Heart left ventricle (tissue), 13 donors: ENCODE results near the gene DMD.

Experiments used
- POLR2A ChIP-seq, 2 donors: fragments of 450-650 bp; IDR thresholded peaks; one replicate each; pipeline ENCODE4 v1.6.1; 2017; ENCODE audit warnings: antibody characterized with exemption in 2 of 2, mild to moderate bottlenecking in 2 of 2, moderate library complexity in 2 of 2
- TF ChIP-seq, protein P1 (sequence below), 12 donors: fragments of 200-600 bp; sonication (generic) in 4 of 12; IDR thresholded peaks; one replicate each; pipeline versions ENCODE4 v1.5.0 to v1.8.0; 2018 to 2022; ENCODE audit warnings: antibody characterized with exemption in 12 of 12, mild to moderate bottlenecking in 5 of 12
- donor health status: ischemic (EF 13 %, LVEDD 7.1; RV severe dilation, severe dysfunction).
- donor health status: DM: no; HTN: yes; CAD: no.
- donor health status: DM: no; HTN: no; CAD: no.
- donor health status: ischemic (EF 25% LVEDD 6.9; RV normal size, moderate dysfunction).
- donor health status: ischemic (EF 25% LVEDD 5.7; RV mildly dilated, moderate dysfunction).
- donor health status: ischemic (EF 35%, LVEDD 5.7; RV mildly dilated, moderate dysfunction).
- donor health status: nonischemic (EF 11% LVEDD 7.7; RV severe dilation, severe dysfunction).
- donor health status: DM: yes; HTN: yes; CAD: no.
- donor health status: PGD.
- donor health status: ischemic (EF 29% LVEDD 5.4; RV normal size, mild dysfunction).
- donor health status: nonischemic (EF 23%, LVEDD 6.1; RV moderate dilation, normal function).

DNA sequence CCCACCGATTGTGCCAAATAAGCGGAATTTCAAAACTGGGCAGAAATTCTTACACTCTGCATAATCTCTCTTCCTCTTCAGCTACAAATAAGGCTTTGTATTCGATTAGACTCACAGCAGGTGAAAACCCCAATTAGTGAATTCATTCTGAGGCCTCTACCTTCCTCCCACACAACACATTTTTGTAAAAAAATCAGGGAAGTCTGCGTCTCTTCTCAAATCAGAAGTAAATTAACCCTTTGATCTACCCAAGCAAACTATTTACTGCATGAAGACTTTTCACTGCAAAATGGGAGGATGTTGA is 1938.9 kb downstream of the DMD start:
- TF ChIP-seq, protein P1, sequence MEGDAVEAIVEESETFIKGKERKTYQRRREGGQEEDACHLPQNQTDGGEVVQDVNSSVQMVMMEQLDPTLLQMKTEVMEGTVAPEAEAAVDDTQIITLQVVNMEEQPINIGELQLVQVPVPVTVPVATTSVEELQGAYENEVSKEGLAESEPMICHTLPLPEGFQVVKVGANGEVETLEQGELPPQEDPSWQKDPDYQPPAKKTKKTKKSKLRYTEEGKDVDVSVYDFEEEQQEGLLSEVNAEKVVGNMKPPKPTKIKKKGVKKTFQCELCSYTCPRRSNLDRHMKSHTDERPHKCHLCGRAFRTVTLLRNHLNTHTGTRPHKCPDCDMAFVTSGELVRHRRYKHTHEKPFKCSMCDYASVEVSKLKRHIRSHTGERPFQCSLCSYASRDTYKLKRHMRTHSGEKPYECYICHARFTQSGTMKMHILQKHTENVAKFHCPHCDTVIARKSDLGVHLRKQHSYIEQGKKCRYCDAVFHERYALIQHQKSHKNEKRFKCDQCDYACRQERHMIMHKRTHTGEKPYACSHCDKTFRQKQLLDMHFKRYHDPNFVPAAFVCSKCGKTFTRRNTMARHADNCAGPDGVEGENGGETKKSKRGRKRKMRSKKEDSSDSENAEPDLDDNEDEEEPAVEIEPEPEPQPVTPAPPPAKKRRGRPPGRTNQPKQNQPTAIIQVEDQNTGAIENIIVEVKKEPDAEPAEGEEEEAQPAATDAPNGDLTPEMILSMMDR (IDR thresholded peaks at IDR 0.05), result no peak
- no peak for TF ChIP-seq POLR2A (IDR thresholded peaks at IDR 0.05)
